ENCODE data around the gene RNASEH1.
A peak's percentile ranks its signal among the peaks of the same experiment; 100 is the strongest.
"Not testable (repeated sequence)": the region's sequence is repeated elsewhere in the genome, so short reads cannot be mapped to it uniquely, and the experiment has no call there.

Gene RNASEH1

GRCh38 chr2:3518496-3519254 is 39.5 kb downstream of the RNASEH1 start:
- peak; percentile 98 for DNase-seq

DNA sequence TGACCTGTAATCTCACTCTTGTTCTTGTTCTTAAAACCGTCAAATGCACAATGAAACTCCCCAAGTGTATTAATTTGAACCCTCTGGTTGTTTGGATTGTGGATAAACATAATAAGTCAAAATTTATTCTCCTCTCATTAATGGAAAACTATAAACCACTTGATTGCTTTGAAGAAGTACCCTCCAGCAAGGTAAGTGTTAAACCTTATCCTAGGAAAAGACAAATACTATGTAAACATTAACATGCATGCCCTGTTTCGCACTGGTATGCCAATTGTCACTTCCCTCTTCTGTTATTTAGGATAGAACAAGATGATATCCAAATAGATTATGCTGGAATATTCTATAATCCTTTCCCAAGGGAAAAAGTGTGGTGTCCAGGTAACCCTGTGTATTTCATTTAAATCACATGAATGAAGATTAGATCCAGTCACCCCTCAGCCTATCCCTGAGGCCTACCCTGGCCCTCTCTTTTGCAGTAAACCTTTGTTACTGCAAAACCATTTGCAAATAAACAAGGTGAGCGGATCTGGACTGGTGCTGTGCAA is 40.1 kb downstream of the RNASEH1 start:
- DNase-seq: no peak

- peak; percentile 13 for DNase-seq
Observed at GRCh38 chr2:3516831-3517230, 41.3 kb downstream of the RNASEH1 start.

- DNase-seq: not testable (repeated sequence)
Observed at GRCh38 chr2:3515438-3515837, 42.7 kb downstream of the RNASEH1 start.

DNA sequence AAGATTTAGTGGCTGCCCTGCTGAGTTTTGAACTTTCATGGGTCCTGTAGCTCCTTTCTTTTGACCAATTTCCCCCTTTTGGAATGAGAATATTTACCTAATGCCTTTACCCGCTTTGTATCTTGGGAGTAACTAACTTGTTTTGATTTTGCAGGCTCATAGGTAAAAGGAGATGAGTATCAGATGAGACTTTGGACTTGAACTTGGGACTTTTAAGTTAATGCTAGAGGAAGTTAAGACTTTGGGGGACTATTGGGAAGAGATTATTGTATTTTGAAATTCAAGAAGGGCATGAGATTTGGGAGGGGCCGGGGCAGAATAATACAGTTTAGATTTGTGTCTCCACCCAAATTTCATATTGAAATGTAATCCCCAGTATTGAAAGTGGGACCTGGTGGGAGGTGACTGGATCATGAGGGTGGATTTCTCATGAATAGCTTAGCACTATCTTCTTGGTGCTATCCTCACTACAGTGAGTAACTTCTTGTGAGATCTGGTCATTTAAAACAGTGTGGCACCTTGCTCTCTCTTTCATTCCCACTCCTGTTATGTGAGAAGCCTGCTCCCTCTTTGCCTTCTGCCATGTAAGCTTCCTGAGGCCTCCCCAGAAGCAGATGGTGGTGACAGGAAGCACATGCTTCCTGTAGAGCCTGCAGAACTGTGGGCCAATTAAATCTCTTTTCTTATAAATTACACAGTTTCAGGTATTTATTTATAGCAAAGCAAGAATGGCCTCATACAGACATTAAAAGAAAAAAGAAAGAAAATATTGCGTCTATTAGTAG is 44.9 kb downstream of the RNASEH1 start:
- DNase-seq: no peak

DNA sequence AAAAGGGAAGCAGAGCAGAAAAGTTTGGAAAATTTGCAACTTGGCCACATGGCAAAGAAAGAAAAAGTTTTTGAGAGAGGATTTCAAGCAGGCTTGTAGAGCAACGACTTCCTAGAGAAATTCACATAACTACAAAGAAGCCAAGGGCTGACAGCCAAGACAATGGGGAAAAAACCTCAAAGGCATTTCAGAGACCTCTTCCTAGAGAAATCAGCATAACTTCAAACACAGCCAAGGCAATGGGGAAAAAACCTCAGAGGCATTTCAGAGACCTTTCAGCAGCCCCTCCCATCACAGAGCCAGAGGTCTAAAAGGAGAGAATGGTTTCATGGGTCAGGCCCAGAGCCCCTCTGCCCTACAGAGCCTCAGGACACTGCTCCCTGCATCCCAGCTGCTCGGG is 46.0 kb downstream of the RNASEH1 start:
- no peak for DNase-seq

- peak; percentile 33 for DNase-seq
Observed at GRCh38 chr2:3505771-3506170, 52.4 kb downstream of the RNASEH1 start.

GRCh38 chr2:3504741-3505140 is 53.4 kb downstream of the RNASEH1 start:
- DNase-seq: no peak

DNA sequence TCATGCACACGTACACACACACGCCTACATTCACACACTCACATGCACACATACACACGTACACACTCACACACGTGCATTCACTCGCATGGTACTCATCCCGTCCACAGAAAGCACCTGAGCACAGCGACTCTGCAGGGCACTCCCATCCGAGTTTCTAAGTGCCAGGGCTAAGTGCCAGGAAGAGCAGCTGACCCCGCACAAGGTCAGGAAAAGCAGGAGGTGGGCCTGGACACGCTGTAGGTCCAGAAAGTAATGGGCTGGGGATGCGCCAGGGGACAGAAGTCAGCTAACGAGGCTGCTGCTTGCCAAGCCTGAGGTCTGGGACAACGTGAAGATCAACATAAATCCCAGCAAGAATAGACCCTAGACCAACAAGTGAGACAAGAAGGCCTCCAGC is 54.6 kb downstream of the RNASEH1 start:
- no peak for DNase-seq

GRCh38 chr2:3503046-3503445 is 55.1 kb downstream of the RNASEH1 start:
- DNase-seq: no peak

- DNase-seq: peak; percentile 43
Observed at GRCh38 chr2:3500326-3500899, 57.7 kb downstream of the RNASEH1 start.

GRCh38 chr2:3498783-3499394 is 59.2 kb downstream of the RNASEH1 start:
- peak; percentile 19 for DNase-seq

- peak; percentile 13 for DNase-seq
Observed at GRCh38 chr2:3496708-3497080, 61.4 kb downstream of the RNASEH1 start.

Measured in activated CD8-positive, alpha-beta memory T cell treated with anti-CD3 and anti-CD28 coated beads for 24 hours (primary cell).